SK-N-SH (cell line): ENCODE data around the gene TOX4. TPM values are rescaled to one million over a fixed set of nuclear protein-coding genes. Genes with fewer than 3 reads are reported as not detected.

Source experiments
- CTCF ChIA-PET: fragments of 300-600, 350-600 bp; formaldehyde crosslinking; extraction: SDS; loops from one replicate; lab custom pipeline; 2021; lab: Yijun Ruan, JAX
- POLR2A ChIA-PET: fragments of 350-600 bp; sonication (Branson Sonifier 250); formaldehyde crosslinking; extraction: SDS; loops from one replicate; lab custom pipeline; 2020; ENCODE audit warnings: antibody characterized with exemption, inconsistent platforms; lab: Yijun Ruan, JAX
- DNase-seq: peaks from one replicate; pipeline ENCODE4 v3.0.0; 2012
- H2AFZ ChIP-seq: fragments of 200-600 bp; sonication (generic); 2 replicates; pipeline ENCODE4 v1.8.1; 2016; ENCODE audit warnings: antibody characterized with exemption, mild to moderate bottlenecking, low read depth
- H3F3A ChIP-seq: fragments of 200-600 bp; sonication (generic); replicated peaks from 2 replicates; pipeline ENCODE3; 2016; ENCODE audit warnings: antibody characterized with exemption, mild to moderate bottlenecking; ENCODE audit not compliant: insufficient read depth
- H3K27ac ChIP-seq, 2 experiments: fragments of 200-500 bp in 1 of 2; fragments of 200-600 bp in 1 of 2; sonication (Bioruptor generic) in 1 of 2; sonication (generic), shearing (Covaris generic) in 1 of 2; 2 replicates each; pipeline versions ENCODE4 v1.5.1 to v1.6.1; 2014 to 2016; ENCODE audit warnings: low read depth in 2 of 2, inconsistent platforms in 1 of 2, low read length in 1 of 2, mild to moderate bottlenecking in 1 of 2, mixed read lengths in 1 of 2
- H3K27me3 ChIP-seq: fragments of 200-600 bp; sonication (generic), shearing (Covaris generic); 2 replicates; pipeline ENCODE4 v1.6.1; 2016; ENCODE audit warnings: mixed run types; ENCODE audit not compliant: insufficient read depth
- H3K36me3 ChIP-seq, 2 experiments: fragments of 200-500 bp in 1 of 2; fragments of 200-600 bp in 1 of 2; sonication (Bioruptor generic) in 1 of 2; sonication (generic) in 1 of 2; replicated peaks in 1 of 2; 2 replicates each; pipeline versions ENCODE3 to v1.5.1; 2014 to 2016; ENCODE audit warnings: low read length in 1 of 2, mild to moderate bottlenecking in 1 of 2; ENCODE audit not compliant: insufficient read depth in 2 of 2, control insufficient read depth in 1 of 2
- H3K4me1 ChIP-seq, 2 experiments: fragments of 200-500 bp in 1 of 2; fragments of 200-600 bp in 1 of 2; sonication (Bioruptor generic) in 1 of 2; sonication (generic), shearing (Covaris generic) in 1 of 2; 2 replicates each; pipeline versions ENCODE4 v1.5.1 to v1.6.1; 2014 to 2016; ENCODE audit warnings: low read depth in 1 of 2, low read length in 1 of 2, mixed run types in 1 of 2; ENCODE audit not compliant: insufficient read depth in 2 of 2, control insufficient read depth in 1 of 2
- H3K4me2 ChIP-seq: fragments of 200-600 bp; sonication (generic), shearing (Covaris generic); 2 replicates; pipeline ENCODE4 v1.6.1; 2017; ENCODE audit warnings: mixed run types
- H3K4me3 ChIP-seq, 2 experiments: fragments of 200-500 bp in 1 of 2; fragments of 200-600 bp in 1 of 2; sonication (Bioruptor generic) in 1 of 2; sonication (generic), shearing (Covaris generic) in 1 of 2; 2 replicates each; pipeline versions ENCODE4 v1.5.1 to v1.8.1; 2014 to 2016; ENCODE audit warnings: low read depth in 2 of 2, inconsistent platforms in 1 of 2, low read length in 1 of 2, mild to moderate bottlenecking in 1 of 2, mixed read lengths in 1 of 2, moderate library complexity in 1 of 2
- H3K79me2 ChIP-seq: fragments of 200-600 bp; sonication (generic); 2 replicates; pipeline ENCODE4 v1.8.1; 2017; ENCODE audit warnings: mild to moderate bottlenecking; ENCODE audit not compliant: insufficient read depth
- H3K9ac ChIP-seq: fragments of 200-600 bp; sonication (generic); 2 replicates; pipeline ENCODE4 v1.6.1; 2017; ENCODE audit warnings: mixed run types
- H3K9me2 ChIP-seq: fragments of 200-600 bp; sonication (generic); 2 replicates; pipeline ENCODE4 v1.6.1; 2017; ENCODE audit warnings: mixed run types
- H3K9me3 ChIP-seq: fragments of 200-600 bp; sonication (generic); 2 replicates; pipeline ENCODE4 v1.6.1; 2017; ENCODE audit warnings: mixed run types, mild to moderate bottlenecking, moderate library complexity
- H4K20me1 ChIP-seq: fragments of 200-600 bp; sonication (generic); 2 replicates; pipeline ENCODE4 v1.6.1; 2017; ENCODE audit warnings: mild to moderate bottlenecking, mixed run types; ENCODE audit not compliant: insufficient read depth
- EZH2phosphoT487 ChIP-seq: fragments of 200-600 bp; sonication (generic); IDR thresholded peaks from 2 replicates; pipeline ENCODE4 v1.6.1; 2017; ENCODE audit warnings: low read depth, mixed run types, mild to moderate bottlenecking, antibody characterized with exemption, moderate library complexity, borderline replicate concordance
- FOXM1 ChIP-seq: IDR thresholded peaks from 2 replicates; pipeline ENCODE4 v1.4.0; 2012; ENCODE audit warnings: low read depth, mild to moderate bottlenecking
- GATA2 ChIP-seq: sonication (generic); formaldehyde crosslinking; IDR thresholded peaks from 2 replicates; pipeline ENCODE4 v1.5.0; 2020; ENCODE audit warnings: mild to moderate bottlenecking, missing genetic modification reagents
- IRF3 ChIP-seq: fragments of 150-350 bp; IDR thresholded peaks from 2 replicates; pipeline ENCODE4 v1.6.1; 2016; ENCODE audit warnings: mild to moderate bottlenecking, low read depth, low read length
- MAX ChIP-seq: IDR thresholded peaks from 2 replicates; pipeline ENCODE4 v1.4.0; 2012; ENCODE audit warnings: low read depth
- MEF2A ChIP-seq: IDR thresholded peaks from 2 replicates; pipeline ENCODE4 v1.4.0; 2012; ENCODE audit warnings: low read depth, borderline replicate concordance
- MXI1 ChIP-seq: IDR thresholded peaks from 2 replicates; pipeline ENCODE4 v1.6.1; 2012; ENCODE audit warnings: mild to moderate bottlenecking, low read depth, low read length, improper control_type of control experiment
- NFIC ChIP-seq: IDR thresholded peaks from 2 replicates; pipeline ENCODE4 v1.4.0; 2012; ENCODE audit warnings: borderline replicate concordance
- POLR2AphosphoS5 ChIP-seq: IDR thresholded peaks from 2 replicates; pipeline ENCODE4 v1.6.1; 2012; ENCODE audit warnings: low read depth, low read length
- REST ChIP-seq: IDR thresholded peaks from 2 replicates; pipeline ENCODE4 v1.6.1; 2012; ENCODE audit warnings: mild to moderate bottlenecking, low read depth, low read length, moderate library complexity
- WGBS: methylation state at CpG from one replicate; pipeline ENCODE4 v1.1.6; 2017; ENCODE audit warnings: low lambda C conversion rate; 5-methylcytosine and 5-hydroxymethylcytosine counted together
- polyA plus RNA-seq, 3 experiments: library from polyadenylated mRNA; depleted of rRNA; stranded (reverse); fragments of >200 nt; gene quantifications; 2 replicates each; pipeline ENCODE4 v1.2.3, GENCODE V29; 2012

Gene TOX4
- polyA plus RNA-seq, 1 of the 3 experiments (the other 2 are of a cell fraction) = 52.3 TPM

- Histone ChIP-seq H3K9me2 (no peaks in the 10 kb centered on the region), H3F3A (no peaks in the 10 kb centered on the region)
- TF ChIP-seq MAX (no peak), POLR2AphosphoS5 (peak; percentile 27), MEF2A (no peak)
- TF ChIP-seq, all 33 proteins: peak for 1
- peak overlapping the region; percentile 69 to 99 for H3K4me3 ChIP-seq
- peaks cover 13 to 19% of the 10 kb centered on the region in 2 experiments for H3K36me3 ChIP-seq
- H4K20me1 ChIP-seq = no peaks in the 10 kb centered on the region
- ChIA-PET POLR2A (interaction anchor here (0.7 to 2.4 kb wide), 5 partner anchors 18 to 50 kb away, joined by 3 to 11 read pairs (median 5); partner anchors contain the start of genes CHD8, METTL3 and SALL2), CTCF (interaction anchor here (0.6 to 4.8 kb wide), 10 partner anchors 12 to 77 kb away, joined by 3 to 40 read pairs (median 6); partner anchors contain the start of genes CHD8, METTL3 and SALL2)
- H3K27me3 ChIP-seq = no peaks in the 10 kb centered on the region
- H3K4me1 ChIP-seq = peaks cover 4 to 6% of the 10 kb centered on the region in 2 experiments; a peak in 2 of 4 replicates
- peaks cover 58% of the 10 kb centered on the region for H3K79me2 ChIP-seq
- H3K4me2 ChIP-seq = peak overlapping the region; percentile 69
- peak overlapping the region; percentile 78 to 86 for H3K27ac ChIP-seq
- peak overlapping the region; percentile 80 for H3K9ac ChIP-seq
- WGBS = 0% methylated on average over 7 of the region's 27 CpGs
- H2AFZ ChIP-seq = peak overlapping the region; percentile 79
- H3K9me3 ChIP-seq = no peaks in the 10 kb centered on the region
- peak; percentile 83 for DNase-seq
These were observed 471 bp upstream of the TOX4 start for GRCh38 chr14:21476523-21476924.

- Histone ChIP-seq H3K79me2 (peaks cover 40% of the 10 kb centered on the region), H3K4me1 (no peaks in the 10 kb centered on the region), H3K36me3 (peaks cover 50 to 52% of the 10 kb centered on the region in 2 experiments), H3K9me2 (no peaks in the 10 kb centered on the region), H2AFZ (no peak overlapping the region), H3K4me2 (no peak overlapping the region), H3K9me3 (no peaks in the 10 kb centered on the region), H3K4me3 (no peak overlapping the region), H3K27me3 (no peaks in the 10 kb centered on the region), H3K27ac (peak overlapping the region in 1 of 2 experiments; percentile 51; a peak in 2 of 4 replicates), H4K20me1 (no peaks in the 10 kb centered on the region; the same call in 1 of the 2 replicates), H3F3A (no peaks in the 10 kb centered on the region), H3K9ac (no peak overlapping the region)
- CTCF ChIA-PET = no interaction called here
- POLR2A ChIA-PET = no interaction called here
- DNase-seq = no peak
- 100% methylated on average over 1 of the region's 1 CpG for WGBS
- TF ChIP-seq MXI1 = no peak
- TF ChIP-seq NFIC = no peak
- no peak for TF ChIP-seq GATA2 (CRISPR knock-in tag)
- TF ChIP-seq EZH2phosphoT487 = no peak
- no peak for TF ChIP-seq IRF3
- no peak for TF ChIP-seq FOXM1
- no peak for TF ChIP-seq REST
These were observed 9.7 kb downstream of the TOX4 start for GRCh38 chr14:21486640-21487087.
